ENCODE measurements around the gene ICA1. TPM values are rescaled to one million over a fixed set of nuclear protein-coding genes. Genes with fewer than 3 reads are reported as not detected.

ICA1 gene
- total RNA-seq, 1 experiment from 2014 or later = 28.8 TPM

DNA sequence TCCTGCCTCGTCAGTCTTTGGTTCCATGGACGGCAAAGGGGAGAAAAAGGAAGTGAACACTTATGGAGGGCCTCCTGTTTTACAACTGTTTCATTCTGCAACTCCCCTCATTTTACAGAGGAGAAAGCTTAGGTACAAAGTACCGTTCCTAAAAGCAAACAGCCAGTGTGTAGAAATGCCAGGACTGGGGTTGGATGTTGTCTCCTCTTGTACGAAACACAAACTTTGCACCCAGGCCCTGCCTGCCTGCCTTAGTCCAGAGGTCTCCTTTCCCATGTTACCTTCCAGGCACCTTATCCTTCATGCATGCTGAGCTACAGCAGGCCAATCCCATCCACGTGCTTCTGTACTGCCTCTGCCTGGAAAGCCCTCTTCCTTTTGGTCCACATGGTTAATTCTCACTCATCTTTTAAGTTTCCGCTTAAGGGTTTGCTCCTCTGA lies 86.0 kb downstream of the ICA1 start:
- Histone ChIP-seq H4K91ac (ENCODE audit: insufficient read length, low read depth, low read length) (no peak overlapping the region), H3K4me2 (ENCODE audit: insufficient read depth, insufficient read length, low read length) (no peak overlapping the region), H3K23me2 (ENCODE audit: insufficient read length, low read depth, low read length, poor library complexity, severe bottlenecking) (no peaks in the 10 kb centered on the region), H2BK5ac (ENCODE audit: insufficient read length, low read length) (no peak overlapping the region), H4K5ac (ENCODE audit: insufficient read length, low read depth, low read length) (no peak overlapping the region), H2AK5ac (ENCODE audit: insufficient read length, low read length) (no peak overlapping the region), H3K79me2 (ENCODE audit: insufficient read depth, low read length) (no peaks in the 10 kb centered on the region), H3K56ac (ENCODE audit: insufficient read length, low read depth, low read length) (no peak overlapping the region), H2BK12ac (ENCODE audit: insufficient read length, low read depth, low read length) (no peak overlapping the region), H3K27me3 (ENCODE audit: insufficient read depth, low read length) (no peaks in the 10 kb centered on the region), H3K23ac (ENCODE audit: insufficient read length, low read depth, low read length) (no peak overlapping the region), H2AFZ (ENCODE audit: low read length) (no peak overlapping the region), H3K9me3 (ENCODE audit: control insufficient read depth, low read depth, low read length) (no peaks in the 10 kb centered on the region), H4K8ac (replicated peaks; ENCODE audit: insufficient read length, low read depth, low read length) (no peak overlapping the region), H3T11ph (ENCODE audit: low read length) (no peak overlapping the region), H3K9ac (ENCODE audit: extremely low read depth, insufficient read length, low read length) (no peak overlapping the region), H3K4ac (ENCODE audit: low read depth, low read length) (no peak overlapping the region), H2BK20ac (ENCODE audit: low read depth, low read length, poor library complexity, severe bottlenecking) (no peak overlapping the region), H3K14ac (ENCODE audit: insufficient read depth, low read length) (no peak overlapping the region), H3K79me1 (ENCODE audit: insufficient read depth, low read depth, low read length, poor library complexity, severe bottlenecking) (no peaks in the 10 kb centered on the region), H4K20me1 (ENCODE audit: control insufficient read depth, insufficient read depth, insufficient read length) (no peaks in the 10 kb centered on the region), H3K18ac (ENCODE audit: insufficient read length, low read depth, low read length) (no peak overlapping the region), H3K4me1 (ENCODE audit: insufficient read depth, low read length) (peaks cover 5% of the 10 kb centered on the region; the same call in 1 of the 2 replicates), H2BK120ac (ENCODE audit: low read depth, low read length, poor library complexity, severe bottlenecking) (no peak overlapping the region), H3K27ac (ENCODE audit: insufficient read length, low read depth, low read length) (no peak overlapping the region), H2BK15ac (ENCODE audit: low read depth, low read length) (no peak overlapping the region)
- Mint-ChIP-seq H3K4me1 (peaks cover 26 to 29% of the 10 kb centered on the region in 2 experiments), H3K4me3 (no peak overlapping the region), H3K36me3 (ENCODE audit: insufficient read depth in 1 of 3, low read depth in 3 of 3) (no peaks in the 10 kb centered on the region), H3K27ac (peak overlapping the region in 1 of 3 experiments; percentile 20; a peak in 2 of 7 replicates), H3K27me3 (ENCODE audit: low read depth) (no peaks in the 10 kb centered on the region), H3K9me3 (no peaks in the 10 kb centered on the region)
- WGBS (ENCODE audit: extremely low coverage, insufficient read length, low lambda C conversion rate) = no CpG with 5 or more reads among the region's 6 CpGs
- TF ChIP-seq, protein P1, sequence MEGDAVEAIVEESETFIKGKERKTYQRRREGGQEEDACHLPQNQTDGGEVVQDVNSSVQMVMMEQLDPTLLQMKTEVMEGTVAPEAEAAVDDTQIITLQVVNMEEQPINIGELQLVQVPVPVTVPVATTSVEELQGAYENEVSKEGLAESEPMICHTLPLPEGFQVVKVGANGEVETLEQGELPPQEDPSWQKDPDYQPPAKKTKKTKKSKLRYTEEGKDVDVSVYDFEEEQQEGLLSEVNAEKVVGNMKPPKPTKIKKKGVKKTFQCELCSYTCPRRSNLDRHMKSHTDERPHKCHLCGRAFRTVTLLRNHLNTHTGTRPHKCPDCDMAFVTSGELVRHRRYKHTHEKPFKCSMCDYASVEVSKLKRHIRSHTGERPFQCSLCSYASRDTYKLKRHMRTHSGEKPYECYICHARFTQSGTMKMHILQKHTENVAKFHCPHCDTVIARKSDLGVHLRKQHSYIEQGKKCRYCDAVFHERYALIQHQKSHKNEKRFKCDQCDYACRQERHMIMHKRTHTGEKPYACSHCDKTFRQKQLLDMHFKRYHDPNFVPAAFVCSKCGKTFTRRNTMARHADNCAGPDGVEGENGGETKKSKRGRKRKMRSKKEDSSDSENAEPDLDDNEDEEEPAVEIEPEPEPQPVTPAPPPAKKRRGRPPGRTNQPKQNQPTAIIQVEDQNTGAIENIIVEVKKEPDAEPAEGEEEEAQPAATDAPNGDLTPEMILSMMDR (conservative IDR thresholded peaks at IDR 0.05) = no peak
- no peak for DNase-seq

Data from H9 (cell line).